SU-DHL-6 (cell line): ENCODE results near the gene C5AR2.

Source experiments
- H2AFZ ChIP-seq: fragments of 200-600 bp; sonication (generic); 2 replicates; pipeline ENCODE4 v1.6.1; 2014; ENCODE audit warnings: low read depth, mild to moderate bottlenecking, moderate library complexity, mixed read lengths, antibody characterized with exemption, low read length; ENCODE audit not compliant: severe bottlenecking
- H3F3A ChIP-seq: fragments of 200-600 bp; shearing (Covaris generic); 2 replicates; pipeline ENCODE4 v1.6.0; 2016; ENCODE audit warnings: antibody characterized with exemption, mild to moderate bottlenecking; ENCODE audit not compliant: insufficient read depth
- H3K27ac ChIP-seq: fragments of 200-600 bp; sonication (generic); 2 replicates; pipeline ENCODE4 v1.5.1; 2016; ENCODE audit warnings: low read depth, mild to moderate bottlenecking, low read length, moderate library complexity, mixed read lengths
- H3K27me3 ChIP-seq: fragments of 200-600 bp; sonication (generic), shearing (Covaris generic); 2 replicates; pipeline ENCODE4 v1.6.0; 2014; ENCODE audit warnings: mild to moderate bottlenecking, low read length
- H3K36me3 ChIP-seq: fragments of 200-600 bp; sonication (generic); 2 replicates; pipeline ENCODE4 v1.6.1; 2014; ENCODE audit warnings: mild to moderate bottlenecking, low read length, mixed read lengths
- H3K4me2 ChIP-seq: fragments of 300-600, 200-600 bp; shearing (Covaris generic), sonication (generic); 2 replicates; pipeline ENCODE4 v1.6.0; 2014; ENCODE audit warnings: low read length, low read depth, mild to moderate bottlenecking; ENCODE audit not compliant: poor library complexity, severe bottlenecking
- H3K4me3 ChIP-seq: fragments of 200-600 bp; sonication (generic); 2 replicates; pipeline ENCODE4 v1.5.1; 2014; ENCODE audit warnings: antibody characterized with exemption, low read length, mild to moderate bottlenecking, mixed read lengths; ENCODE audit not compliant: insufficient read depth, poor library complexity, severe bottlenecking
- H3K79me2 ChIP-seq: fragments of 200-600 bp; sonication (generic); 2 replicates; pipeline ENCODE4 v1.6.1; 2014; ENCODE audit warnings: mild to moderate bottlenecking, low read length, moderate library complexity; ENCODE audit not compliant: insufficient read depth
- H3K9ac ChIP-seq: fragments of 200-600 bp; sonication (generic); 2 replicates; pipeline ENCODE4 v1.7.0; 2014; ENCODE audit warnings: mild to moderate bottlenecking, low read length
- H3K9me2 ChIP-seq: fragments of 200-600 bp; sonication (generic); replicated peaks from 2 replicates; pipeline ENCODE4 v1.6.1; 2014; ENCODE audit warnings: low read length; ENCODE audit not compliant: insufficient read depth
- H3K9me3 ChIP-seq: fragments of 200-600 bp; sonication (generic); 2 replicates; pipeline ENCODE4 v1.6.1; 2014; ENCODE audit warnings: low read length, mixed read lengths; ENCODE audit not compliant: insufficient read depth
- H4K20me1 ChIP-seq: fragments of 200-600 bp; sonication (generic); 2 replicates; pipeline ENCODE4 v1.6.1; 2014; ENCODE audit warnings: low read depth, mild to moderate bottlenecking, antibody characterized with exemption, low read length, moderate library complexity, mixed read lengths
- EZH2phosphoT487 ChIP-seq: fragments of 200-600 bp; sonication (generic), shearing (Covaris generic); conservative IDR thresholded peaks from 2 replicates; pipeline ENCODE4 v1.6.1; 2018; ENCODE audit warnings: mild to moderate bottlenecking, antibody characterized with exemption, low read length, moderate library complexity, mixed read lengths
- TF ChIP-seq, protein P1 (sequence below): fragments of 200-600 bp; sonication (generic); IDR thresholded peaks from one replicate; pipeline ENCODE4 v1.5.1; 2017; ENCODE audit warnings: antibody characterized with exemption, mild to moderate bottlenecking, low read length, moderate library complexity; ENCODE audit not compliant: insufficient read depth, poor library complexity, severe bottlenecking

The C5AR2 gene

DNA sequence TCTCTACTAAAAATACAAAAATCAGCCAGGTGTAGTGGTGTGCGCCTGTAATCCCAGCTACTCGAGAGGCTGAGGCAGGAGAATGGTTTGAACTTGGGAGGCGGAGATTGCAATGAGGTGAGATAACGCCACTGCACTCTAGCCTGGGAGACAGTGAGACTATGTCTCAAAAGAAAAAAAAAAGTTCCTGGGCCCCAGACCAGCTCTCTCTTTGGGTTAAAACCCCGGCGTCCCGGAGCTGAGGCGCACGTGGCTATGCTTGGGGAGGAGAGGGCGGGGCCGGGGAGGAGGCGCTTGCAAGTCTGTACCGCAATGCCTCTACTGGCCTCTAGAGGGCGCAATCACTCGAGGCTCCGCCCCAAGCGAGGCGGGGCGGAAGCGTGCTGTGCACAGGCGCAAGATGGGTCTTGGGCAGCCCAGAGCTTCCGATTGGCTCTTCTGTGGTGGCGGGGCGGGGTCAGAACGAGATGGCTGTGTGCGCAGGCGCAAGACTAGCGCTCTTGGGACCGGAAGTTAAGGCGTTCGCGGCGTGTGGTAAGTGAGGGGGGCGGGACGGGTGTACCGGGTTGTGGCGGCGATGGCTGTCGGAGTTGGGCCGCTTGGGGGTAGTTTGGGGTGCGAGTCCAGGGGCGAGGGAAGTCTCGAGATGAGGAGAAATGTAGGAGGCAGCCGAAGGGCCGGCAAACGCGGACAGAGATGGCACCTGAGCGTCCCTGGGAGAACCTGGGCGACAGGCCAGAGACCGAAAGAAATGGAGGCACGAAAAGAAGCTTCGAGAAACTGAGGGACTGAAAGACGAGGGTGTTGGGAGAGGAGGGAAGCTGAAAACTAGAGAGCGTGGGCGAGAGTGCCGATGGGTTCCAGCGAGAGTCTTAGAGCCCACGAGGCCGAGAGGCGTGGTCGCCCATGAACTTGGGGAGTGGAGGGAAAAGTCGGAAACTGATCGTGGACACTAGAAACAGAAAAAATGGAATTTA is 17.1 kb downstream of the C5AR2 start, which contains the start of gene DHX34:
DHX34 (plus strand) TSS at position 497 of the 977 bp plus-strand sequence. CDS start 3,716 bp downstream, outside the sequence.
- Histone ChIP-seq H3K27ac (peak within 1 kb of the TSS; percentile 45), H3K9me3 (no peaks in the 10 kb centered on the region), H2AFZ (peak within 1 kb of the TSS; percentile 97), H3K79me2 (peaks cover 38% of the 10 kb centered on the region), H3K27me3 (no peaks in the 10 kb centered on the region), H3K4me2 (peak within 1 kb of the TSS; percentile 88), H3K9me2 (no peaks in the 10 kb centered on the region), H3F3A (peaks cover 6% of the 10 kb centered on the region; the same call in 1 of the 2 replicates), H3K4me3 (peak within 1 kb of the TSS; percentile 89), H3K36me3 (no peaks in the 10 kb centered on the region), H4K20me1 (no peaks in the 10 kb centered on the region), H3K9ac (peak within 1 kb of the TSS; percentile 85)
- TF ChIP-seq, protein P1, sequence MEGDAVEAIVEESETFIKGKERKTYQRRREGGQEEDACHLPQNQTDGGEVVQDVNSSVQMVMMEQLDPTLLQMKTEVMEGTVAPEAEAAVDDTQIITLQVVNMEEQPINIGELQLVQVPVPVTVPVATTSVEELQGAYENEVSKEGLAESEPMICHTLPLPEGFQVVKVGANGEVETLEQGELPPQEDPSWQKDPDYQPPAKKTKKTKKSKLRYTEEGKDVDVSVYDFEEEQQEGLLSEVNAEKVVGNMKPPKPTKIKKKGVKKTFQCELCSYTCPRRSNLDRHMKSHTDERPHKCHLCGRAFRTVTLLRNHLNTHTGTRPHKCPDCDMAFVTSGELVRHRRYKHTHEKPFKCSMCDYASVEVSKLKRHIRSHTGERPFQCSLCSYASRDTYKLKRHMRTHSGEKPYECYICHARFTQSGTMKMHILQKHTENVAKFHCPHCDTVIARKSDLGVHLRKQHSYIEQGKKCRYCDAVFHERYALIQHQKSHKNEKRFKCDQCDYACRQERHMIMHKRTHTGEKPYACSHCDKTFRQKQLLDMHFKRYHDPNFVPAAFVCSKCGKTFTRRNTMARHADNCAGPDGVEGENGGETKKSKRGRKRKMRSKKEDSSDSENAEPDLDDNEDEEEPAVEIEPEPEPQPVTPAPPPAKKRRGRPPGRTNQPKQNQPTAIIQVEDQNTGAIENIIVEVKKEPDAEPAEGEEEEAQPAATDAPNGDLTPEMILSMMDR: peak; percentile 93
- TF ChIP-seq EZH2phosphoT487: no peak

DNA sequence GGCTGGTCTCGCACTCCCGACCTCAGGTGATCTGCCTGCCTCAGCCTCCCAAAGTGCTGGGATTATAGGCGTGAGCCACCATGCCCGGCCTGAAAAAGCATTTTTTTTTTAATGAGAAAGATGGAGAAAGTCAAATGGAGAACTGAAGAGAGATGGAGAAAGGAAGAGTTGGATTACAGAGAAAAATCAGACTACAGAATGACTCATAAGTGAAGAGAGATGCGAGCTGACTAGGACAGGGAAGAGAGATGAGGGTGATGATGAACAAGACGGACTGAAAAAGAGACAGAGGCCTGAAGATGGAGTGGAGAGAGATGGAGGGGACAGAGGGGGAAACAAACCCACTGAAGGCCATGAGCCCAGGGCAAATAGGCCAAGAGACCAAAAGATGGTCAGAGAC is 18.7 kb downstream of the C5AR2 start:
- no peaks in the 10 kb centered on the region for H3K9me3 ChIP-seq
- TF ChIP-seq, protein P1: no peak
- TF ChIP-seq EZH2phosphoT487: no peak
- H3K4me3 ChIP-seq: no peak overlapping the region
- H3K27me3 ChIP-seq: no peaks in the 10 kb centered on the region
- no peaks in the 10 kb centered on the region for H3K36me3 ChIP-seq
- H3K9me2 ChIP-seq: no peaks in the 10 kb centered on the region
- H3K4me2 ChIP-seq: peak overlapping the region; percentile 18
- H2AFZ ChIP-seq: no peak overlapping the region
- H3K9ac ChIP-seq: peak overlapping the region; percentile 85
- no peaks in the 10 kb centered on the region for H4K20me1 ChIP-seq
- peaks cover 38% of the 10 kb centered on the region for H3K79me2 ChIP-seq
- peaks cover 6% of the 10 kb centered on the region; the same call in 1 of the 2 replicates for H3F3A ChIP-seq
- no peak overlapping the region for H3K27ac ChIP-seq

- H2AFZ ChIP-seq: no peak overlapping the region
- H3F3A ChIP-seq: peaks cover 6% of the 10 kb centered on the region; the same call in 1 of the 2 replicates
- no peak overlapping the region for H3K27ac ChIP-seq
- H3K27me3 ChIP-seq: no peaks in the 10 kb centered on the region
- H3K36me3 ChIP-seq: no peaks in the 10 kb centered on the region
- no peaks in the 10 kb centered on the region for H4K20me1 ChIP-seq
- no peak overlapping the region for H3K4me3 ChIP-seq
- H3K79me2 ChIP-seq: peaks cover 38% of the 10 kb centered on the region
- no peak for TF ChIP-seq EZH2phosphoT487
- TF ChIP-seq, protein P1: no peak
- no peaks in the 10 kb centered on the region for H3K9me2 ChIP-seq
- no peak overlapping the region for H3K9ac ChIP-seq
- peak overlapping the region; percentile 28 for H3K4me2 ChIP-seq
- no peaks in the 10 kb centered on the region for H3K9me3 ChIP-seq
These were observed 19.6 kb downstream of the C5AR2 start for GRCh38 chr19:47351548-47351947.
